ENCODE results near the gene UNC13B. TPM values are rescaled to one million over a fixed set of nuclear protein-coding genes. Genes with fewer than 3 reads are reported as not detected.
"Not testable (repeated sequence)": the region's sequence is repeated elsewhere in the genome, so short reads cannot be mapped to it uniquely, and the experiment has no call there.

Gene UNC13B
- total and polyA plus RNA-seq, 8 donors = 70.0 to 92.8 (median 86.3) TPM

DNA sequence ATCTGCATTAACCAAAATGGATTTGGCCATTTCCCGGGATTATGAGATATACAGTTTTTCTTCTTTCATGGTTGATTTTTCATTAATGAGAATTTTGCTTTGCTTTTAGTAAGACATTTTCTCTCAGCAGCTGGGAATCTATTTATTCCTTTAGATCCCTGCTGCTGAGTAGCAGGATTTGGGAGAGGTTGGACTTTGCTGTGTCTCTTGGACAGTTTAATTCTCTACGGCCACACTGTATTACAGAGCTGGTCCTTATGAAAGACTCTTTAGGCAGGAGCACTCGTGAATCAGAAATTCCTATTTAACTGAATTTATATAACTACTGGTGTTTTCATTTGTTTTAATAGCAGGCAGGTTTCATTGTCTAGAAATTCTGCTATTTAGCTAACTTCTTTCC lies 1.6 kb downstream of the UNC13B start:
- Histone ChIP-seq H3K9me3 (no peaks in the 10 kb centered on the region), H3K36me3 (no peaks in the 10 kb centered on the region), H3K4me3 (peak overlapping the region; percentile 76 to 77), H3K4me1 (peaks cover 9 to 29% of the 10 kb centered on the region in 2 donors), H3K27ac (peak overlapping the region in 1 of 2 donors; percentile 88), H3K27me3 (no peaks in the 10 kb centered on the region)
- TF ChIP-seq, protein P1, sequence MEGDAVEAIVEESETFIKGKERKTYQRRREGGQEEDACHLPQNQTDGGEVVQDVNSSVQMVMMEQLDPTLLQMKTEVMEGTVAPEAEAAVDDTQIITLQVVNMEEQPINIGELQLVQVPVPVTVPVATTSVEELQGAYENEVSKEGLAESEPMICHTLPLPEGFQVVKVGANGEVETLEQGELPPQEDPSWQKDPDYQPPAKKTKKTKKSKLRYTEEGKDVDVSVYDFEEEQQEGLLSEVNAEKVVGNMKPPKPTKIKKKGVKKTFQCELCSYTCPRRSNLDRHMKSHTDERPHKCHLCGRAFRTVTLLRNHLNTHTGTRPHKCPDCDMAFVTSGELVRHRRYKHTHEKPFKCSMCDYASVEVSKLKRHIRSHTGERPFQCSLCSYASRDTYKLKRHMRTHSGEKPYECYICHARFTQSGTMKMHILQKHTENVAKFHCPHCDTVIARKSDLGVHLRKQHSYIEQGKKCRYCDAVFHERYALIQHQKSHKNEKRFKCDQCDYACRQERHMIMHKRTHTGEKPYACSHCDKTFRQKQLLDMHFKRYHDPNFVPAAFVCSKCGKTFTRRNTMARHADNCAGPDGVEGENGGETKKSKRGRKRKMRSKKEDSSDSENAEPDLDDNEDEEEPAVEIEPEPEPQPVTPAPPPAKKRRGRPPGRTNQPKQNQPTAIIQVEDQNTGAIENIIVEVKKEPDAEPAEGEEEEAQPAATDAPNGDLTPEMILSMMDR (IDR thresholded peaks at IDR 0.05) = no peak
- DNase-seq (no peak), ATAC-seq (no peak)
- intact Hi-C loops (cut with DNase I) = no loop called here

DNA sequence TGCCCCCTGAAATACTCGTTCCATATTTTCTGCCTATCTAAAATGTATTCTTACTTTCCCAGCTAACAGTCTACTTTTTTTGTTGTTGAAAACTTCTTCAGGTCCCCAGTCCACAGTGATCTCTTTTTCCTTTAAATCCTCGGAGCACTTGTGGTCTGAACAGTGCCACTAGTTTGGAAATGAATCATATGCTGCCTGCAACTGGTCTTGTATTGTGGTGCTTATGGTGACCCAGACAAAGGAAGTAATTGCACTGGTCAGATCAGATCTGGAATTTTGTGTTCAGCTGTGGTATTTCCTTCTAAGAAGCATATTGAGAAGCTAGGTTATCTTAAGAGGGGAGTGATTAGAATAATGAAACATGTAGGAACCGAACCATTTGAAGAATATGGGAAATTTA lies 2.9 kb downstream of the UNC13B start:
- Histone ChIP-seq H3K27ac (peak overlapping the region in 1 of 2 donors; percentile 1), H3K27me3 (no peaks in the 10 kb centered on the region), H3K4me1 (peaks cover 9 to 29% of the 10 kb centered on the region in 2 donors), H3K4me3 (peak overlapping the region; percentile 4 to 5), H3K9me3 (no peaks in the 10 kb centered on the region), H3K36me3 (no peaks in the 10 kb centered on the region)
- intact Hi-C loops (cut with DNase I) = no loop called here
- ATAC-seq (peak; percentile 5), DNase-seq (no peak)
- TF ChIP-seq, protein P1 (IDR thresholded peaks at IDR 0.05) = no peak

DNA sequence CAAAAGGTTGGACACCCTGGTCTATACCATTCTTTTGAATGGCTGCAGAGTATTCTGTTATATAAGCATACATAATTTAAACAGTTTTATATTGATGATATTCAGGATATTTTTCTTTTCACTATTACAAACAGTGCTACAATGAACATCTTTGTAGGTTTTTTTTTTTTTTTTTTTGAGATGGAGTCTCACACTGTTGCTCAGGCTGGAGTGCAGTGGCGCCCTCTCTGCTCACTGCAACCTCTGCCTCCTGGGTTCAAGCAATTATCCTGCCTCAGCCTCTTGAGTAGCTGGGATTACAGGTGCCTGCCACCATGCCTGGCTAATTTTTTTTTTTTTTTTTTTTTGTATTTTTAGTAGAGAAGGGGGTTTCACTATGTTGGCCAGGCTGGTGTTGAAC lies 5.6 kb downstream of the UNC13B start:
- intact Hi-C loops (cut with DNase I); H3K36me3 ChIP-seq; ATAC-seq; H3K27ac ChIP-seq; H3K4me3 ChIP-seq; H3K9me3 ChIP-seq; DNase-seq; H3K27me3 ChIP-seq: not testable (repeated sequence)
- peaks cover 9 to 23% of the 10 kb centered on the region in 2 donors for H3K4me1 ChIP-seq

DNA sequence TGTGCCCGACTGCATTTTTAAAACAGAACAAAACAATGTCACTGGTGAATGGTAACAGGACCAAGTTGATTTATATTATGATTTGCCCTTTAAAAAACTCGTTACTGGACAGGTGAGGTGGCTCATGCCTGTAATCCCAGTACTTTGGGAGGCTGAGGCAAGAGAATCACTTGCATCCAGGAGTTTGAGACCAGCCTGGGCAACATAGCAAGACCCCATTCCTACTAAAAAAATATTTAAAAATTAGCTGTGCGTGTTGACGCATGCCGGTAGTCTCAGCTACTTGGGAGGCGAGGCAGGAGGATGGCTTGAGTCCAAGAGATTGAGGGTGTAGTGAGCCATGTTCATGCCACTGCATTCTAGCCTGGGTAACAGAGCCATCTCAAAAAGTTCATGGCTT lies 7.2 kb downstream of the UNC13B start:
- Histone ChIP-seq H3K4me3 (no peak overlapping the region), H3K9me3 (no peaks in the 10 kb centered on the region), H3K27me3 (no peaks in the 10 kb centered on the region), H3K36me3 (no peaks in the 10 kb centered on the region), H3K4me1 (peaks cover 9 to 12% of the 10 kb centered on the region in 2 donors), H3K27ac (no peak overlapping the region)
- TF ChIP-seq, protein P1 (IDR thresholded peaks at IDR 0.05) = no peak
- intact Hi-C loops (cut with DNase I) = no loop called here
- ATAC-seq = no peak
- no peak for DNase-seq

DNA sequence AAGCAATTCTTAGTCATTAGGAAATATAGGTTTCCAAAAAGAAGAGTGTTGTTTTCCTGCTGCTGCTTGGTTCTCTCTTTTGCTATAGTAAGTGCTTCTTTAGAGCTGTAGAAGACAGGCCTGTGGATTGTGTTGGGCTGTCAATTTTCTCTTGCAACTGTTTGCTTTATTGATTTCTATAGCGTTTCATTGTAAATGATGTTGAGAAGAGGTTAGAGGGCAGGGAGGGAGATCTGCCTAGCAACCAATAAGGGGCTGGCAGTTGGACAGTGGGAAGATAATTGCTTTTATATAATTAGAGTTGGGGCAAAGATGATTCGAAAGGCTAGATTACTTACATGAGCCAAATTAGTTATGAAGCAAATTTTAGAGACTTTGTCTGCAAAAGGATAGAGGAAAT lies 11.1 kb downstream of the UNC13B start:
- Histone ChIP-seq H3K27me3 (no peaks in the 10 kb centered on the region), H3K9me3 (no peaks in the 10 kb centered on the region), H3K4me3 (no peak overlapping the region), H3K4me1 (peaks cover 0 to 4% of the 10 kb centered on the region in 2 donors), H3K36me3 (no peaks in the 10 kb centered on the region), H3K27ac (no peak overlapping the region)
- peak; percentile 33 for ATAC-seq
- TF ChIP-seq, protein P1 (IDR thresholded peaks at IDR 0.05) = no peak
- no peak for DNase-seq
- intact Hi-C loops (cut with DNase I) = no loop called here

DNA sequence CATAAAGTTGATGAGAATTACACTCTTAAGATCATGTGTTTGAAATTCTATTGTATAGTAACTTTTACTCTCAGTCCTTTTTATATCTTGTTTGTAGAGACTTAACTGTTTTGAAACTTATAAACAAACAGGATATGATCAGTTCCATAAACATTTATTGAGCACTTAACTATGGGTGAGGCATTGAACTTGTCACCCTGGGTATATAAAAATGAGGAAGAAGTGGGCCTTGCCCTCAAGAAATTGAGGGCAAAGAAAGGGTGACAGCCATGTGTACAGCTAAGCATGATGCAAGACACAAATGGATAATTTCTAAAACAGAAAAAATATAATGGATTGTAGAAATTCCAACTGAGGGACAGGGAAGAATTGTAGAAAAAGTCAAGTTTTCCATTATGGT lies 15.7 kb downstream of the UNC13B start:
- H3K4me3 ChIP-seq = no peak overlapping the region
- intact Hi-C loops (cut with DNase I) = no loop called here
- no peaks in the 10 kb centered on the region for H3K36me3 ChIP-seq
- ATAC-seq = no peak
- TF ChIP-seq, protein P1 (IDR thresholded peaks at IDR 0.05) = no peak
- H3K27me3 ChIP-seq = no peaks in the 10 kb centered on the region
- peaks cover 0 to 4% of the 10 kb centered on the region in 2 donors for H3K9me3 ChIP-seq
- no peak overlapping the region for H3K27ac ChIP-seq
- H3K4me1 ChIP-seq = peaks cover 0 to 4% of the 10 kb centered on the region in 2 donors
- no peak for DNase-seq

Measured in left lung (tissue), 10 donors.